Pancreas (tissue), 10 donors: Measurements from ENCODE around the gene CAMK2B. TPM values are rescaled to one million over a fixed set of nuclear protein-coding genes. Genes with fewer than 3 reads are reported as not detected.
A peak's percentile ranks its signal among the peaks of the same experiment; 100 is the strongest.

Experiments
- ATAC-seq, 4 donors: fragments of 200-7000 bp; cut with Tn5 transposase; one replicate each; pipeline versions ENCODE4 v1.8.0 to v1.9.1; 2020; ENCODE audit warnings: mild to moderate bottlenecking in 4 of 4, moderate library complexity in 4 of 4
- DNase-seq, 6 donors: peaks; one replicate each; pipeline ENCODE4 v3.0.0-alpha.2; 2020
- FAIRE-seq: peaks from 2 replicates; lab custom pipeline; 2012; peaks lifted over from hg19 to GRCh38; lab: Jason Lieb, UNC
- H3K27ac ChIP-seq, 4 donors: fragments of 200-600 bp; sonication (generic); 1 replicate in 3 of 4; 2 replicates in 1 of 4; pipeline versions ENCODE4 v1.5.0 to v1.8.0; 2020
- H3K27me3 ChIP-seq, 4 donors: fragments of 200-600 bp; one replicate each; pipeline ENCODE4 v1.8.0; 2021
- H3K36me3 ChIP-seq, 3 donors: fragments of 200-600 bp; sonication (generic) in 1 of 3; one replicate each; pipeline versions ENCODE4 v1.5.0 to v1.8.0; 2020 to 2021
- H3K4me1 ChIP-seq, 3 donors: fragments of 200-600 bp; one replicate each; pipeline ENCODE4 v1.8.0; 2021
- H3K4me3 ChIP-seq, 4 donors: fragments of 200-600 bp; sonication (generic) in 2 of 4; one replicate each; pipeline versions ENCODE4 v1.5.0 to v1.8.0; 2020 to 2021
- H3K9me3 ChIP-seq, 4 donors: fragments of 200-600 bp; one replicate each; pipeline ENCODE4 v1.8.0; 2021
- WGBS, 2 donors: extraction: QIAGEN DNeasy Blood & Tissue Kit; methylation state at CpG; one replicate each; pipeline ENCODE4 v1.1.7; 2013; 5-methylcytosine and 5-hydroxymethylcytosine counted together
- intact Hi-C, 3 donors: fragments of 100-400 bp; cut with DNase I; formaldehyde crosslinking; loops; one replicate each; pipeline versions ENCODE4 v1.11.1 to v1.14.2; 2022
- polyA plus RNA-seq, 2 donors: library from polyadenylated mRNA; stranded (reverse); fragments of 200-250 nt; gene quantifications; one replicate each; pipeline ENCODE4 v1.2.3, GENCODE V29; 2013
- total RNA-seq, 6 donors: library from RNA; stranded (reverse); fragmentation: NEBNext Ultra II Directional in 4 of 6; extraction: Animal tissue kit (Norgen Biotek cat#: 25700) in 4 of 6; gene quantifications; one replicate each; pipeline versions ENCODE4 v1.2.1 to v1.2.4, GENCODE V29; 2021 to 2023
- TF ChIP-seq, protein P1 (sequence below), 4 donors: fragments of 200-600 bp; sonication (generic) in 3 of 4; IDR thresholded peaks; one replicate each; pipeline versions ENCODE4 v1.5.0 to v1.8.0; 2021; ENCODE audit warnings: antibody characterized with exemption in 4 of 4
- donor health status: healthy with polysubstance abuse.
- donor health status: DM: no; HTN: no; CAD: no; lungs with moderate emphysema.
- donor health status: DM: no; HTN: no; CAD: no.
- donor health status: control.
- donor health status: control.
- donor health status: Bipolar disorder and iron deficiency.
- donor health status: DM: yes; HTN: yes; CAD: no.
- donor health status: DM: no; HTN: no; CAD: no.
- donor health status: DM: no; HTN: no; CAD: no.
- donor health status: DM: yes; HTN: yes; CAD: no.

Gene CAMK2B
- total and polyA plus RNA-seq, 8 donors, result 0.83 to 34.0 (median 2.0) TPM

- Histone ChIP-seq H3K9me3 (no peaks in the 10 kb centered on the region), H3K27ac (no peak overlapping the region), H3K27me3 (no peaks in the 10 kb centered on the region), H3K36me3 (no peaks in the 10 kb centered on the region), H3K4me1 (no peaks in the 10 kb centered on the region), H3K4me3 (no peak overlapping the region)
- peak in 1 of 6 donors; percentile 72 for DNase-seq
- intact Hi-C loops, result no loop called here
- TF ChIP-seq, protein P1, sequence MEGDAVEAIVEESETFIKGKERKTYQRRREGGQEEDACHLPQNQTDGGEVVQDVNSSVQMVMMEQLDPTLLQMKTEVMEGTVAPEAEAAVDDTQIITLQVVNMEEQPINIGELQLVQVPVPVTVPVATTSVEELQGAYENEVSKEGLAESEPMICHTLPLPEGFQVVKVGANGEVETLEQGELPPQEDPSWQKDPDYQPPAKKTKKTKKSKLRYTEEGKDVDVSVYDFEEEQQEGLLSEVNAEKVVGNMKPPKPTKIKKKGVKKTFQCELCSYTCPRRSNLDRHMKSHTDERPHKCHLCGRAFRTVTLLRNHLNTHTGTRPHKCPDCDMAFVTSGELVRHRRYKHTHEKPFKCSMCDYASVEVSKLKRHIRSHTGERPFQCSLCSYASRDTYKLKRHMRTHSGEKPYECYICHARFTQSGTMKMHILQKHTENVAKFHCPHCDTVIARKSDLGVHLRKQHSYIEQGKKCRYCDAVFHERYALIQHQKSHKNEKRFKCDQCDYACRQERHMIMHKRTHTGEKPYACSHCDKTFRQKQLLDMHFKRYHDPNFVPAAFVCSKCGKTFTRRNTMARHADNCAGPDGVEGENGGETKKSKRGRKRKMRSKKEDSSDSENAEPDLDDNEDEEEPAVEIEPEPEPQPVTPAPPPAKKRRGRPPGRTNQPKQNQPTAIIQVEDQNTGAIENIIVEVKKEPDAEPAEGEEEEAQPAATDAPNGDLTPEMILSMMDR (IDR thresholded peaks at IDR 0.05), result no peak
- no peak for ATAC-seq
- 75 to 76% methylated on average over 22 of the region's 22 CpGs for WGBS, 2 donors
- FAIRE-seq, result no peak
Observed at GRCh38 chr7:44232901-44233715, 92.3 kb downstream of the CAMK2B start.

DNA sequence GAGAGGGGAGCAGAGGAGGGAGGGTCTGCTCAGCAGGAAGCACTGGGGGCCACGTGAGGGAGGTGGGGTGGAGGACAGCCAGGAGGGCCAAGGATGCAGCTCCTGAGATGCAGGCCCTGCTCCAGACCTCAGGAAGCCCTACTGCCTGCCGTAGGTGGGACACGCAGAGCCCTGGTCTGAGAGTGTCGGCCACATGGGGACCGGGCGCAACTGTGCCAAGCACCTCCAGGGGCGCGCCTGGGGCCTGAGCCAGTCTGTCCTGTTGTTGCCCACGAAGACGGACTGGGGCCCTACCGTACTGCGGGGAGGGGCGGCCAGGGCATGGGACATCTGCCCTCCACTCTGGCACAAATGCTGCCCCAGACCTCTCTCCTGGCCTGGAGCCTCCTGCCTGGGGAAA lies 93.0 kb downstream of the CAMK2B start:
- FAIRE-seq (no peak), DNase-seq (peak in 1 of 6 donors; percentile 55), ATAC-seq (no peak)
- no peaks in the 10 kb centered on the region for H3K9me3 ChIP-seq
- no peak overlapping the region for H3K4me3 ChIP-seq
- H3K36me3 ChIP-seq, result no peaks in the 10 kb centered on the region
- H3K27me3 ChIP-seq, result no peaks in the 10 kb centered on the region
- TF ChIP-seq, protein P1 (IDR thresholded peaks at IDR 0.05), result no peak
- H3K27ac ChIP-seq, result no peak overlapping the region
- no peaks in the 10 kb centered on the region for H3K4me1 ChIP-seq
- intact Hi-C loops, result no loop called here
- 85% methylated on average over 12 to 13 of the region's 13 CpGs for WGBS, 2 donors

GRCh38 chr7:44231088-44231487 lies 94.3 kb downstream of the CAMK2B start:
- Histone ChIP-seq H3K27me3 (no peaks in the 10 kb centered on the region), H3K4me1 (no peaks in the 10 kb centered on the region), H3K27ac (no peak overlapping the region), H3K4me3 (no peak overlapping the region), H3K9me3 (no peaks in the 10 kb centered on the region), H3K36me3 (no peaks in the 10 kb centered on the region)
- DNase-seq (peak in 1 of 6 donors; percentile 62), ATAC-seq (no peak), FAIRE-seq (no peak)
- TF ChIP-seq, protein P1 (IDR thresholded peaks at IDR 0.05), result no peak
- intact Hi-C loops, result no loop called here
- WGBS, 2 donors, result 85 to 87% methylated on average over 12 of the region's 12 CpGs

GRCh38 chr7:44230286-44230685 lies 95.1 kb downstream of the CAMK2B start:
- DNase-seq, result peak in 2 of 6 donors; percentile 4 to 29
- no peaks in the 10 kb centered on the region for H3K4me1 ChIP-seq
- H3K36me3 ChIP-seq, result no peaks in the 10 kb centered on the region
- ATAC-seq, result no peak
- intact Hi-C loops, result no loop called here
- no peaks in the 10 kb centered on the region for H3K27me3 ChIP-seq
- no peak overlapping the region for H3K27ac ChIP-seq
- H3K9me3 ChIP-seq, result no peaks in the 10 kb centered on the region
- no peak overlapping the region for H3K4me3 ChIP-seq
- TF ChIP-seq, protein P1 (IDR thresholded peaks at IDR 0.05), result no peak
- WGBS, 2 donors, result 84 to 90% methylated on average over 7 of the region's 7 CpGs
- FAIRE-seq, result no peak

DNA sequence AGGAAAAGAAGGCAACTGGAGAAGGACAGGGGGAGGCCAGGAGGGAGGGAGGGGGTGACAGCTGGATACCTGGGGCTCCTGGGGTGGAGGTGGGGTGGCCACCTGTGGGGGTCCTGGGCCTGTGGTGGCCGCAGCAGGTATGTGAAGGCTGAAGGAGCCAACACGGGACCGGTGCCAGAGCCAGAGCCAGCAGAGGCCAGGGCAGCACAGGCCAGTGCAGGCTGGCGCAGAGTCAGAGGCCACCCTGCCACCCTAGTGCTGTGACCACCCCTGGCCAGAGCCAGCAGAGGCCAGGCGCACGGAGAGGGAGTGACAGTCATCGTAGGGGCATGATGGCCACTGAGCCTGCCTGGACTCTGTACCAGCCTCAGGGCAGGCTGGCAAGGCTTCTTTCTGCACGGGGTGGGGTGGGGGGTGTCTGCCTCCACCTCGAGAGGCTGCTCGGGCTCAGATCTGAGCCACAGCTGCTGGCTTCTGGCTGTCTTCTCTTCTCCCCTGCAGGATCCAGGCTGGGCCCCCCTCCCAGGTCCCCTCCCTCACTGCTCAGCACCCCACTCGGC lies 95.8 kb downstream of the CAMK2B start:
- FAIRE-seq (no peak), ATAC-seq (no peak), DNase-seq (peak in 2 of 6 donors; percentile 24 to 66)
- TF ChIP-seq, protein P1 (IDR thresholded peaks at IDR 0.05), result no peak
- Histone ChIP-seq H3K27me3 (no peaks in the 10 kb centered on the region), H3K4me3 (no peak overlapping the region), H3K9me3 (no peaks in the 10 kb centered on the region), H3K36me3 (no peaks in the 10 kb centered on the region), H3K4me1 (peaks cover 0 to 6% (median 0%) of the 10 kb centered on the region in 3 donors), H3K27ac (no peak overlapping the region)
- intact Hi-C loops, result no loop called here
- WGBS, 2 donors, result 81 to 85% methylated on average over 11 of the region's 11 CpGs
